ENCODE results near the gene CHMP2B. TPM values are rescaled to one million over a fixed set of nuclear protein-coding genes. Genes with fewer than 3 reads are reported as not detected.

Gene CHMP2B
- total RNA-seq, 1 experiment from 2014 or later = 49.4 TPM

- no peaks in the 10 kb centered on the region for H4K20me1 ChIP-seq (ENCODE audit: low read length)
- no peaks in the 10 kb centered on the region for H3K79me2 ChIP-seq (ENCODE audit: low read length)
- intact Hi-C loops (cut with micrococcal nuclease) = no loop called here
- H3K9me2 ChIP-seq (replicated peaks; ENCODE audit: low read length) = no peaks in the 10 kb centered on the region
- peaks cover 5% of the 10 kb centered on the region; the same call in 1 of the 2 replicates for H3K36me3 ChIP-seq (ENCODE audit: low read depth, low read length)
- no peaks in the 10 kb centered on the region for H3F3A ChIP-seq (ENCODE audit: low read length, unreplicated experiment)
- ChIA-PET POLR2A (ENCODE audit: unreplicated experiment) (interaction anchor here (0.6 kb wide), 1 partner anchor 29 kb away, joined by 3 read pairs; the partner anchor contains the start of gene CHMP2B), CTCF (interaction anchor here (0.6 kb wide), 1 partner anchor 305 kb away, joined by 5 read pairs; no protein-coding TSS in a partner anchor)
- DNase-seq (no peak), ATAC-seq (peak; percentile 52)
- peaks cover 18% of the 10 kb centered on the region; the same call in 1 of the 2 replicates for H3K9me3 ChIP-seq (ENCODE audit: low read length)
- TF ChIP-seq EZH2phosphoT487 (IDR thresholded peaks at IDR 0.05; ENCODE audit: borderline replicate concordance, low read length) = no peak
- TF ChIP-seq CTCF (conservative IDR thresholded peaks at IDR 0.05; ENCODE audit: low read depth, low read length) = no peak
- no peak for TF ChIP-seq EZH2 (IDR thresholded peaks at IDR 0.05; ENCODE audit: low read length, unreplicated experiment)
- TSS peak; percentile 30 for BruUV-seq (replicated peaks)
- H3K27ac ChIP-seq (ENCODE audit: low read length) = peak overlapping the region; percentile 42
- H3K4me2 ChIP-seq (ENCODE audit: low read length) = peak overlapping the region; percentile 18
- H3K4me1 ChIP-seq (ENCODE audit: insufficient read depth, low read length) = peaks cover 8% of the 10 kb centered on the region
- H2AFZ ChIP-seq (ENCODE audit: low read length) = no peak overlapping the region
- H3K4me3 ChIP-seq (ENCODE audit: low read length) = no peak overlapping the region
- H3K9ac ChIP-seq (ENCODE audit: low read length) = no peak overlapping the region
- no peaks in the 10 kb centered on the region for H3K27me3 ChIP-seq (ENCODE audit: low read length)
Observed at GRCh38 chr3:87197531-87197930, 29.6 kb upstream of the CHMP2B start.

GRCh38 chr3:87198774-87199173, 28.3 kb upstream of the CHMP2B start:
- DNase-seq = no peak
- H3K79me2 ChIP-seq (ENCODE audit: low read length) = no peaks in the 10 kb centered on the region
- H3K36me3 ChIP-seq (ENCODE audit: low read depth, low read length) = peaks cover 5% of the 10 kb centered on the region; the same call in 1 of the 2 replicates
- POLR2A ChIA-PET (ENCODE audit: unreplicated experiment) = no interaction called here
- no peaks in the 10 kb centered on the region for H3K27me3 ChIP-seq (ENCODE audit: low read length)
- H3F3A ChIP-seq (ENCODE audit: low read length, unreplicated experiment) = no peaks in the 10 kb centered on the region
- no peaks in the 10 kb centered on the region for H4K20me1 ChIP-seq (ENCODE audit: low read length)
- no TSS peak for BruUV-seq (replicated peaks)
- intact Hi-C loops (cut with micrococcal nuclease) = no loop called here
- H3K4me1 ChIP-seq (ENCODE audit: insufficient read depth, low read length) = peaks cover 11% of the 10 kb centered on the region
- no peaks in the 10 kb centered on the region for H3K9me2 ChIP-seq (replicated peaks; ENCODE audit: low read length)
- TF ChIP-seq EZH2 (IDR thresholded peaks at IDR 0.05; ENCODE audit: low read length, unreplicated experiment) = no peak
- no peak for TF ChIP-seq EZH2phosphoT487 (IDR thresholded peaks at IDR 0.05; ENCODE audit: borderline replicate concordance, low read length)
- no peak overlapping the region for H3K4me2 ChIP-seq (ENCODE audit: low read length)
- peaks cover 18% of the 10 kb centered on the region; the same call in 1 of the 2 replicates for H3K9me3 ChIP-seq (ENCODE audit: low read length)
- no peak overlapping the region for H3K4me3 ChIP-seq (ENCODE audit: low read length)
- H2AFZ ChIP-seq (ENCODE audit: low read length) = 0 out of 2 replicates have a peak overlapping the region, but pooled peaks have one; percentile 7
- H3K27ac ChIP-seq (ENCODE audit: low read length) = no peak overlapping the region
- CTCF ChIA-PET = interaction anchor here (0.7 kb wide), 1 partner anchor 228 kb away, joined by 4 read pairs; no protein-coding TSS in a partner anchor
- H3K9ac ChIP-seq (ENCODE audit: low read length) = no peak overlapping the region
- ATAC-seq = no peak

GRCh38 chr3:87199628-87200027, 27.5 kb upstream of the CHMP2B start:
- POLR2A ChIA-PET (ENCODE audit: unreplicated experiment) = no interaction called here

More at GRCh38 chr3:87199628-87200027, 27.5 kb upstream of the CHMP2B start:
- DNase-seq (no peak), ATAC-seq (no peak)
- CTCF ChIA-PET = no interaction called here
- intact Hi-C loops (cut with micrococcal nuclease) = no loop called here
- TF ChIP-seq CTCF (conservative IDR thresholded peaks at IDR 0.05; ENCODE audit: low read depth, low read length) (no peak), EZH2 (IDR thresholded peaks at IDR 0.05; ENCODE audit: low read length, unreplicated experiment) (no peak)
- H3K9me3 ChIP-seq (ENCODE audit: low read length) = peaks cover 15% of the 10 kb centered on the region; the same call in 1 of the 2 replicates
- peaks cover 5% of the 10 kb centered on the region; the same call in 1 of the 2 replicates for H3K36me3 ChIP-seq (ENCODE audit: low read depth, low read length)
- no peaks in the 10 kb centered on the region for H3F3A ChIP-seq (ENCODE audit: low read length, unreplicated experiment)
- H3K4me2 ChIP-seq (ENCODE audit: low read length) = no peak overlapping the region
- H3K4me1 ChIP-seq (ENCODE audit: insufficient read depth, low read length) = peaks cover 19% of the 10 kb centered on the region
- 0 out of 2 replicates have a peak overlapping the region, but pooled peaks have one; percentile 13 for H2AFZ ChIP-seq (ENCODE audit: low read length)
- H3K27me3 ChIP-seq (ENCODE audit: low read length) = no peaks in the 10 kb centered on the region
- H3K27ac ChIP-seq (ENCODE audit: low read length) = no peak overlapping the region
- H3K9ac ChIP-seq (ENCODE audit: low read length) = no peak overlapping the region
- BruUV-seq (replicated peaks) = no TSS peak
- H3K79me2 ChIP-seq (ENCODE audit: low read length) = no peaks in the 10 kb centered on the region
- no peaks in the 10 kb centered on the region for H4K20me1 ChIP-seq (ENCODE audit: low read length)
- H3K4me3 ChIP-seq (ENCODE audit: low read length) = no peak overlapping the region
- H3K9me2 ChIP-seq (replicated peaks; ENCODE audit: low read length) = no peaks in the 10 kb centered on the region

Measured in PC-3 (cell line).